ENCODE results near the gene CEACAM5.
A peak's percentile ranks its signal among the peaks of the same experiment; 100 is the strongest.

The CEACAM5 gene

DNA sequence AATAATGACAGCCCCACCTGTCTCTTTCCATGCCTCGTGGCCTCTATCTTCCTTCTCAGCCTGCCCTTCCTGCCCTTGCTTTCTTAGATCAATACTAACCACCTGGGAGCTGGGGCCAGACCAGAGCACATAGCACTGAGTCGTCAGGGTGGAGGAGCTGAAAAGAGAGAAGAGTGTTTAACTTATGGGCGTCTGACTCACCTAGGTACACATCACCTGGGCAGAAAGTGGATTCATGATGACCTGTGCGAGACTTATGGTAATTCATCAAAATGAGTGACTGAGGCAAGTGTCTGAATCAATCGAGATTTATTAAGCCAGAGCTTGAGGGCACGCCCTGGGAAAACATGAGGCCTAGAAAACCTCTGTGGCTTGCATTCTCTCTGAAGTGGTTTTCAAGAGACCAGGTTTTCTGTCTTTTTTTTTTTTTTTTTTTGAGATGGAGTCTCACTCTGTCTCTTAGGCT is 66.1 kb downstream of the CEACAM5 start:
- Mint-ChIP-seq H3K4me1 (ENCODE audit: low read depth) (peaks cover 37% of the 10 kb centered on the region), H3K27ac (peak overlapping the region; percentile 60), H3K27me3 (peaks cover 78% of the 10 kb centered on the region), H3K9me3 (no peaks in the 10 kb centered on the region), H3K36me3 (ENCODE audit: low read depth) (no peaks in the 10 kb centered on the region), H3K4me3 (no peak overlapping the region)
- peak; percentile 56 for DNase-seq

DNA sequence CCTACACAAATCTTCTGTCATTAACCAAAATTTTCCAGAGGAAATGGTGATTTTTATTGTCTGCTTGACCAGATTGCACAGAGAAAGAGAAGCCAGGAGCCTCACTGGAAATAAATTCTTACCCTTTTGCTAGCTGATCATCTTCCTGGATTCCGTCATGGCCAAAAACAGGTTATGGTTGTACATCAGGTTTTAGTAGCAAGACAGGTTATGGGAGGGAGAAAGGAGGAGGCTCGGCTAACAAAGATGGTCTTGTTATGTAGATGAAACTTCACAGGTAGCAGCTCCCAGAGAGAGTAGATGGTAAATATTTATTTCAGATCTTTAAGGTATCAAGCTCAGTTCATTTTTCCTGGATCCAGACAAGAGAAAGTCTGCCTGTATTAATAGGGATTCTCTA is 68.3 kb downstream of the CEACAM5 start:
- no peak for DNase-seq
- no peak overlapping the region for H3K4me3 Mint-ChIP-seq
- H3K9me3 Mint-ChIP-seq: no peaks in the 10 kb centered on the region
- no peak overlapping the region for H3K27ac Mint-ChIP-seq
- peaks cover 34% of the 10 kb centered on the region for H3K4me1 Mint-ChIP-seq (ENCODE audit: low read depth)
- H3K36me3 Mint-ChIP-seq (ENCODE audit: low read depth): no peaks in the 10 kb centered on the region
- peaks cover 81% of the 10 kb centered on the region for H3K27me3 Mint-ChIP-seq
